Trophoblast cell (in vitro differentiated cells and primary cell): ENCODE results near the gene GCNT3.
"Not testable (repeated sequence)": the region's sequence is repeated elsewhere in the genome, so short reads cannot be mapped to it uniquely, and the experiment has no call there.

Source experiments
- DNase-seq, 2 donors: peaks; one replicate each; pipeline ENCODE4 v3.0.0-alpha.2; 2016
- H2AFZ ChIP-seq: 2 replicates; pipeline ENCODE4 v1.6.1; 2013; ENCODE audit warnings: low read length, moderate library complexity, mild to moderate bottlenecking; ENCODE audit not compliant: insufficient read depth, poor library complexity
- H2AK5ac ChIP-seq: 2 replicates; pipeline ENCODE4 v1.6.1; 2013; ENCODE audit warnings: mild to moderate bottlenecking, low read length
- H2BK120ac ChIP-seq: 2 replicates; pipeline ENCODE4 v1.6.1; 2013; ENCODE audit warnings: low read length, mild to moderate bottlenecking, moderate library complexity; ENCODE audit not compliant: insufficient read depth, poor library complexity
- H2BK12ac ChIP-seq: 2 replicates; pipeline ENCODE4 v1.6.1; 2013; ENCODE audit warnings: mild to moderate bottlenecking, low read length, moderate library complexity
- H2BK5ac ChIP-seq: 2 replicates; pipeline ENCODE4 v1.6.1; 2013; ENCODE audit warnings: low read length, low read depth, moderate library complexity, mild to moderate bottlenecking; ENCODE audit not compliant: poor library complexity
- H3K14ac ChIP-seq: 2 replicates; pipeline ENCODE4 v1.6.1; 2013; ENCODE audit warnings: mild to moderate bottlenecking, low read length
- H3K18ac ChIP-seq: 2 replicates; pipeline ENCODE4 v1.6.1; 2013; ENCODE audit warnings: mild to moderate bottlenecking, low read length
- H3K23ac ChIP-seq: 2 replicates; pipeline ENCODE4 v1.6.1; 2013; ENCODE audit warnings: low read length
- H3K27ac ChIP-seq: 2 replicates; pipeline ENCODE4 v1.5.1; 2013; ENCODE audit warnings: low read depth, mild to moderate bottlenecking, inconsistent platforms, low read length, moderate library complexity
- H3K27me3 ChIP-seq: 2 replicates; pipeline ENCODE4 v1.6.1; 2013; ENCODE audit warnings: inconsistent platforms, mild to moderate bottlenecking, low read length, moderate library complexity; ENCODE audit not compliant: insufficient read depth
- H3K36me3 ChIP-seq, 2 experiments: 1 replicate in 1 of 2; 2 replicates in 1 of 2; pipeline ENCODE4 v1.6.1; 2013; ENCODE audit warnings: low read length in 2 of 2, mild to moderate bottlenecking in 2 of 2, moderate library complexity in 1 of 2; ENCODE audit not compliant: insufficient read depth in 2 of 2, control insufficient read depth in 1 of 2
- H3K4ac ChIP-seq: 2 replicates; pipeline ENCODE4 v1.6.1; 2013; ENCODE audit warnings: low read depth, mild to moderate bottlenecking, low read length, moderate library complexity
- H3K4me1 ChIP-seq, 2 experiments: 1 replicate in 1 of 2; 2 replicates in 1 of 2; pipeline ENCODE4 v1.6.1; 2013; ENCODE audit warnings: low read length in 2 of 2, mild to moderate bottlenecking in 2 of 2, moderate library complexity in 1 of 2; ENCODE audit not compliant: insufficient read depth in 2 of 2, control insufficient read depth in 1 of 2
- H3K4me2 ChIP-seq: 2 replicates; pipeline ENCODE4 v1.6.1; 2013; ENCODE audit warnings: inconsistent platforms, mild to moderate bottlenecking, low read length, moderate library complexity
- H3K4me3 ChIP-seq: 2 replicates; pipeline ENCODE4 v1.5.1; 2013; ENCODE audit warnings: mild to moderate bottlenecking, low read depth, low read length, inconsistent platforms
- H3K79me1 ChIP-seq: one replicate; pipeline ENCODE4 v1.6.1; 2013; ENCODE audit warnings: low read length
- H3K79me2 ChIP-seq: 2 replicates; pipeline ENCODE4 v1.6.1; 2013; ENCODE audit warnings: low read length, mild to moderate bottlenecking; ENCODE audit not compliant: control insufficient read depth, insufficient read depth, poor library complexity
- H3K9ac ChIP-seq: 2 replicates; pipeline ENCODE4 v1.6.1; 2013; ENCODE audit warnings: mild to moderate bottlenecking, low read length
- H3K9me3 ChIP-seq: 2 replicates; pipeline ENCODE4 v1.6.1; 2013; ENCODE audit warnings: low read depth, mild to moderate bottlenecking, control low read depth, inconsistent platforms, low read length; ENCODE audit not compliant: insufficient read depth
- H4K12ac ChIP-seq: 2 replicates; pipeline ENCODE4 v1.6.1; 2013; ENCODE audit warnings: low read depth, mild to moderate bottlenecking, low read length, moderate library complexity
- H4K8ac ChIP-seq: 2 replicates; pipeline ENCODE4 v1.6.1; 2013; ENCODE audit warnings: low read depth, mild to moderate bottlenecking, low read length, moderate library complexity
- H4K91ac ChIP-seq: one replicate; pipeline ENCODE4 v1.6.1; 2013; ENCODE audit warnings: low read depth, mild to moderate bottlenecking, low read length, moderate library complexity
- WGBS: extraction: QIAGEN DNeasy Blood & Tissue Kit; methylation state at CpG from one replicate; pipeline ENCODE4 v1.1.7; 2013; ENCODE audit warnings: missing lambda C conversion rate; ENCODE audit not compliant: insufficient read length, insufficient coverage; ENCODE audit errors: extremely low coverage; 5-methylcytosine and 5-hydroxymethylcytosine counted together

Gene GCNT3

GRCh38 chr15:59636184-59636583 is 24.6 kb downstream of the GCNT3 start:
- H4K91ac ChIP-seq = no peak overlapping the region
- no peaks in the 10 kb centered on the region for H3K79me1 ChIP-seq
- H3K18ac ChIP-seq = no peak overlapping the region

GRCh38 chr15:59637507-59637906 is 25.9 kb downstream of the GCNT3 start:
- not testable (repeated sequence) for H3K9ac ChIP-seq, H4K12ac ChIP-seq, H4K8ac ChIP-seq, H2AFZ ChIP-seq, H3K4me1 ChIP-seq, DNase-seq, H3K4ac ChIP-seq, H3K79me1 ChIP-seq, H3K79me2 ChIP-seq, H3K18ac ChIP-seq, H2BK5ac ChIP-seq, H3K36me3 ChIP-seq, H2AK5ac ChIP-seq, H2BK12ac ChIP-seq, H3K27me3 ChIP-seq, H3K14ac ChIP-seq, H3K9me3 ChIP-seq, H3K4me3 ChIP-seq, H2BK120ac ChIP-seq, H3K4me2 ChIP-seq, H3K27ac ChIP-seq, H3K23ac ChIP-seq, H4K91ac ChIP-seq
- WGBS = no CpG with 5 or more reads among the region's 2 CpGs

More at GRCh38 chr15:59636184-59636583, 24.6 kb downstream of the GCNT3 start:
- H3K14ac ChIP-seq = no peak overlapping the region
- no peak overlapping the region for H2BK5ac ChIP-seq
- no peak overlapping the region for H2AFZ ChIP-seq
- no peak overlapping the region for H2AK5ac ChIP-seq
- no peak overlapping the region for H3K27ac ChIP-seq
- no peak overlapping the region for H3K4ac ChIP-seq
- H2BK12ac ChIP-seq = no peak overlapping the region
- H2BK120ac ChIP-seq = no peak overlapping the region
- no peak overlapping the region for H3K23ac ChIP-seq
- no peaks in the 10 kb centered on the region for H3K4me1 ChIP-seq
- DNase-seq = no peak
- no peaks in the 10 kb centered on the region for H3K27me3 ChIP-seq
- H3K36me3 ChIP-seq = peaks cover 2 to 5% of the 10 kb centered on the region in 2 experiments
- H3K9ac ChIP-seq = no peak overlapping the region
- H3K9me3 ChIP-seq = no peaks in the 10 kb centered on the region
- WGBS = no CpG with 5 or more reads among the region's 3 CpGs
- no peak overlapping the region for H3K4me3 ChIP-seq
- H3K79me2 ChIP-seq = no peaks in the 10 kb centered on the region
- H4K12ac ChIP-seq = no peak overlapping the region
- H3K4me2 ChIP-seq = no peak overlapping the region
- H4K8ac ChIP-seq = no peak overlapping the region

GRCh38 chr15:59642351-59642750 is 30.8 kb downstream of the GCNT3 start:
- H2AFZ ChIP-seq = no peak overlapping the region
- no peaks in the 10 kb centered on the region for H3K79me2 ChIP-seq
- no peak overlapping the region for H2AK5ac ChIP-seq
- no peak for DNase-seq
- no CpG with 5 or more reads among the region's 2 CpGs for WGBS
- no peak overlapping the region for H3K14ac ChIP-seq
- H4K12ac ChIP-seq = no peak overlapping the region
- H3K9ac ChIP-seq = no peak overlapping the region
- H3K27me3 ChIP-seq = no peaks in the 10 kb centered on the region
- no peak overlapping the region for H2BK120ac ChIP-seq
- H3K4me2 ChIP-seq = no peak overlapping the region
- no peaks in the 10 kb centered on the region for H3K79me1 ChIP-seq
- no peak overlapping the region for H2BK12ac ChIP-seq
- H4K8ac ChIP-seq = no peak overlapping the region
- H4K91ac ChIP-seq = no peak overlapping the region
- H3K4me1 ChIP-seq = no peaks in the 10 kb centered on the region
- H2BK5ac ChIP-seq = no peak overlapping the region
- H3K9me3 ChIP-seq = no peaks in the 10 kb centered on the region
- H3K4ac ChIP-seq = no peak overlapping the region
- no peak overlapping the region for H3K4me3 ChIP-seq
- H3K23ac ChIP-seq = no peak overlapping the region
- peaks cover 16 to 17% of the 10 kb centered on the region in 2 experiments for H3K36me3 ChIP-seq
- H3K18ac ChIP-seq = no peak overlapping the region
- H3K27ac ChIP-seq = no peak overlapping the region

- H3K14ac ChIP-seq = no peak overlapping the region
- no peak overlapping the region for H3K4me2 ChIP-seq
- H4K8ac ChIP-seq = no peak overlapping the region
- no peak overlapping the region for H3K23ac ChIP-seq
- no peak overlapping the region for H4K91ac ChIP-seq
- DNase-seq = no peak
- no peak overlapping the region for H2AK5ac ChIP-seq
- H3K9ac ChIP-seq = no peak overlapping the region
- no peak overlapping the region for H3K4ac ChIP-seq
- no peaks in the 10 kb centered on the region for H3K27me3 ChIP-seq
- no peaks in the 10 kb centered on the region for H3K79me2 ChIP-seq
- H2AFZ ChIP-seq = no peak overlapping the region
- no peak overlapping the region for H2BK5ac ChIP-seq
- no peaks in the 10 kb centered on the region for H3K4me1 ChIP-seq
- no peak overlapping the region for H3K18ac ChIP-seq
- no CpG with 5 or more reads among the region's 4 CpGs for WGBS
- H3K27ac ChIP-seq = no peak overlapping the region
- no peak overlapping the region for H2BK12ac ChIP-seq
- no peak overlapping the region for H2BK120ac ChIP-seq
- no peaks in the 10 kb centered on the region for H3K9me3 ChIP-seq
- H3K4me3 ChIP-seq = no peak overlapping the region
- peaks cover 14 to 19% of the 10 kb centered on the region in 2 experiments for H3K36me3 ChIP-seq
- no peaks in the 10 kb centered on the region for H3K79me1 ChIP-seq
- no peak overlapping the region for H4K12ac ChIP-seq
Measured at GRCh38 chr15:59644756-59645155, 33.2 kb downstream of the GCNT3 start.
